ENCODE measurements around the gene TERF2IP.

Gene TERF2IP

DNA sequence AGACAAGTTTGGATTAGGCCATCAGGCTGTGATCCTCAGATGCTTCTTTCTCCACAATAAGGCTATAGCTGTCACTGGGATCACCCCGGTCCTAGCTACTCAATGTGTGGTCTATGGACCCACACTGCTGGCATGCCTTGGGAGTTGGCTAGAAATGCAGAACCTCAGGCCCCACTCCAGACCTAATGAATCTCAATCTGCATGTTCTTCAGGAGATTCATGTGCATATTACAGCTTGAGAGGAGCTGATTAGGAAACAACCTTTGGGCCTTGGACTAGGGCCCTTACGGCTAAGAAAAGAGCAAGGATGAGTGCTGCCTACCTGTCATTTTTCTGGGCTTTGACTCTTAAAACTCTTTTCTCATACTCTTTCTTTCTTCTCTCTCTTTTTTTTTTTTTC lies 32.0 kb upstream of the TERF2IP start:
- no peak for DNase-seq (ENCODE audit: low read depth in 2 of 2)
- TF ChIP-seq CTCF (IDR thresholded peaks at IDR 0.05; ENCODE audit: low read depth, low read length) = no peak
- H3K4me3 ChIP-seq (replicated peaks in 1 of 2; ENCODE audit: low read depth in 2 of 2, low read length in 2 of 2) = no peak overlapping the region

DNA sequence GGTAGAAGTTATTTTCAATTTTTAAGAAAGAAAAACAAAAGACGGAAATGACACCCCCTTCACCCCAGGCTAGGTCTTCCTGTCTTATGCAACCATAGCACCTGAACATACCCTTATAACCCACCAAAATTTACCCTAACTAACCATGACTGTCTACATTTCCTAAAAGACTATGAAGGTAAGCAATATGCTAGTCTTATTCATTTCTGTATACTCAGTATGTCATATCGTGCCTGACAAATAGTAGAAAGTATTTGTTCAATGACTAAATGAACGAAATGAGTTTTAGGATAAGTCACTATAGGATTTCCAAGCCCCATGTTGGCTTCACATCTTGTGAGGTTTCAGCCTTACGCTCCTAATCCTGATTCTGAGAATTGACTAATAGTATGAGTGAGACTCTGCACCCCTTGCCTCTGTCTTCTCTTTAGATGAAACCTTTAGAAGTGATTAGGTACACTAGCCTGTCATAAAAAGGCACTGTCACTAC lies 31.0 kb upstream of the TERF2IP start:
- no peak for DNase-seq (ENCODE audit: low read depth in 2 of 2)
- H3K4me3 ChIP-seq (replicated peaks in 1 of 2; ENCODE audit: low read depth in 2 of 2, low read length in 2 of 2) = no peak overlapping the region
- no peak for TF ChIP-seq CTCF (IDR thresholded peaks at IDR 0.05; ENCODE audit: low read depth, low read length)

GRCh38 chr16:75617121-75617520 lies 30.5 kb upstream of the TERF2IP start:
- TF ChIP-seq CTCF (IDR thresholded peaks at IDR 0.05; ENCODE audit: low read depth, low read length) = no peak
- no peak overlapping the region for H3K4me3 ChIP-seq (replicated peaks in 1 of 2; ENCODE audit: low read depth in 2 of 2, low read length in 2 of 2)
- no peak for DNase-seq (ENCODE audit: low read depth in 2 of 2)

GRCh38 chr16:75618780-75619179 lies 28.8 kb upstream of the TERF2IP start:
- no peak overlapping the region for H3K4me3 ChIP-seq (replicated peaks in 1 of 2; ENCODE audit: low read depth in 2 of 2, low read length in 2 of 2)
- TF ChIP-seq CTCF (IDR thresholded peaks at IDR 0.05; ENCODE audit: low read depth, low read length) = no peak

GRCh38 chr16:75620326-75621169 lies 27.0 kb upstream of the TERF2IP start:
- no peak for DNase-seq (ENCODE audit: low read depth in 2 of 2)
- no peak for TF ChIP-seq CTCF (IDR thresholded peaks at IDR 0.05; ENCODE audit: low read depth, low read length)
- no peak overlapping the region for H3K4me3 ChIP-seq (replicated peaks in 1 of 2; ENCODE audit: low read depth in 2 of 2, low read length in 2 of 2)

More at GRCh38 chr16:75618780-75619179, 28.8 kb upstream of the TERF2IP start:
- no peak for DNase-seq (ENCODE audit: low read depth in 2 of 2)

- peak; percentile 41 to 65 for DNase-seq (ENCODE audit: low read depth in 2 of 2)
Measured at GRCh38 chr16:75621170-75621477, 26.4 kb upstream of the TERF2IP start.

More at GRCh38 chr16:75621170-75621477, 26.4 kb upstream of the TERF2IP start:
- H3K4me3 ChIP-seq (replicated peaks in 1 of 2; ENCODE audit: low read depth in 2 of 2, low read length in 2 of 2) = no peak overlapping the region
- peak; percentile 64 for TF ChIP-seq CTCF (IDR thresholded peaks at IDR 0.05; ENCODE audit: low read depth, low read length)

Measured in cardiac fibroblast (primary cell).